Measurements from ENCODE around the gene CDV3. TPM values are rescaled to one million over a fixed set of nuclear protein-coding genes. Genes with fewer than 3 reads are reported as not detected.
A peak's percentile ranks its signal among the peaks of the same experiment; 100 is the strongest.

The CDV3 gene
- total RNA-seq, 1 donor from 2014 or later: 177 TPM

GRCh38 chr3:133574260-133574881 is 885 bp downstream of the CDV3 start:
- Mint-ChIP-seq H3K27ac (peak overlapping the region; percentile 98), H3K4me3 (ENCODE audit: low read depth) (peak overlapping the region; percentile 89), H3K9me3 (ENCODE audit: low read depth) (no peaks in the 10 kb centered on the region), H3K4me1 (ENCODE audit: low read depth) (peaks cover 28% of the 10 kb centered on the region), H3K27me3 (no peaks in the 10 kb centered on the region), H3K36me3 (ENCODE audit: insufficient read depth) (peaks cover 26% of the 10 kb centered on the region)
- peak; percentile 54 for DNase-seq (ENCODE audit: low spot score, unreplicated experiment)
- peak; percentile 25 for TF ChIP-seq CTCF (IDR thresholded peaks at IDR 0.05; ENCODE audit: unreplicated experiment)

GRCh38 chr3:133575086-133575485 is 1.6 kb downstream of the CDV3 start:
- Mint-ChIP-seq H3K4me3 (ENCODE audit: low read depth) (peak overlapping the region; percentile 89), H3K27ac (peak overlapping the region; percentile 98), H3K27me3 (no peaks in the 10 kb centered on the region), H3K36me3 (ENCODE audit: insufficient read depth) (peaks cover 27% of the 10 kb centered on the region), H3K9me3 (ENCODE audit: low read depth) (no peaks in the 10 kb centered on the region), H3K4me1 (ENCODE audit: low read depth) (peaks cover 28% of the 10 kb centered on the region)
- TF ChIP-seq CTCF (IDR thresholded peaks at IDR 0.05; ENCODE audit: unreplicated experiment): no peak
- DNase-seq (ENCODE audit: low spot score, unreplicated experiment): no peak

GRCh38 chr3:133576169-133576568 is 2.7 kb downstream of the CDV3 start:
- Mint-ChIP-seq H3K4me1 (ENCODE audit: low read depth) (peaks cover 26% of the 10 kb centered on the region), H3K27me3 (no peaks in the 10 kb centered on the region), H3K9me3 (ENCODE audit: low read depth) (no peaks in the 10 kb centered on the region), H3K4me3 (ENCODE audit: low read depth) (peak overlapping the region; percentile 60), H3K27ac (peak overlapping the region; percentile 30), H3K36me3 (ENCODE audit: insufficient read depth) (peaks cover 28% of the 10 kb centered on the region)
- DNase-seq (ENCODE audit: low spot score, unreplicated experiment): no peak
- no peak for TF ChIP-seq CTCF (IDR thresholded peaks at IDR 0.05; ENCODE audit: unreplicated experiment)

GRCh38 chr3:133578548-133579191 is 5.2 kb downstream of the CDV3 start:
- no peaks in the 10 kb centered on the region for H3K27me3 Mint-ChIP-seq
- no peaks in the 10 kb centered on the region for H3K9me3 Mint-ChIP-seq (ENCODE audit: low read depth)
- H3K36me3 Mint-ChIP-seq (ENCODE audit: insufficient read depth): peaks cover 33% of the 10 kb centered on the region
- H3K4me3 Mint-ChIP-seq (ENCODE audit: low read depth): no peak overlapping the region
- no peak for DNase-seq (ENCODE audit: low spot score, unreplicated experiment)
- H3K4me1 Mint-ChIP-seq (ENCODE audit: low read depth): peaks cover 24% of the 10 kb centered on the region
- TF ChIP-seq CTCF (IDR thresholded peaks at IDR 0.05; ENCODE audit: unreplicated experiment): peak; percentile 70
- peak overlapping the region; percentile 74 for H3K27ac Mint-ChIP-seq

GRCh38 chr3:133583396-133583795 is 9.9 kb downstream of the CDV3 start:
- H3K9me3 Mint-ChIP-seq (ENCODE audit: low read depth): no peaks in the 10 kb centered on the region
- H3K4me1 Mint-ChIP-seq (ENCODE audit: low read depth): peaks cover 5% of the 10 kb centered on the region
- peaks cover 27% of the 10 kb centered on the region for H3K36me3 Mint-ChIP-seq (ENCODE audit: insufficient read depth)
- H3K27ac Mint-ChIP-seq: peak overlapping the region; percentile 73
- no peak overlapping the region for H3K4me3 Mint-ChIP-seq (ENCODE audit: low read depth)
- no peak for TF ChIP-seq CTCF (IDR thresholded peaks at IDR 0.05; ENCODE audit: unreplicated experiment)
- H3K27me3 Mint-ChIP-seq: no peaks in the 10 kb centered on the region
- no peak for DNase-seq (ENCODE audit: low spot score, unreplicated experiment)
